C4-2B (cell line): ENCODE data around the gene KCNT1.

Source experiments
- CTCF ChIP-seq: fragments of 450-650 bp; conservative IDR thresholded peaks from 2 replicates; pipeline ENCODE4 v1.5.1; 2017; ENCODE audit warnings: mild to moderate bottlenecking
- ZFX ChIP-seq: fragments of 450-650 bp; IDR thresholded peaks from 2 replicates; pipeline ENCODE4 v1.6.1; 2017

- TF ChIP-seq CTCF (no peak), ZFX (no peak)
Measured at GRCh38 chr9:135664801-135665794, 36.9 kb upstream of the KCNT1 start.
